NK-92 treated with Interleukin-12 subunit alpha and Interleukin-12 subunit beta, amount 100 ng/mL, for 24 hours (cell line): ENCODE measurements around the gene ZNF579.
"Not testable (repeated sequence)": the region's sequence is repeated elsewhere in the genome, so short reads cannot be mapped to it uniquely, and the experiment has no call there.

Experiments used
- DNase-seq: peaks from one replicate; lab custom pipeline; 2025; lab: John Stamatoyannopoulos, UW

Gene ZNF579

DNA sequence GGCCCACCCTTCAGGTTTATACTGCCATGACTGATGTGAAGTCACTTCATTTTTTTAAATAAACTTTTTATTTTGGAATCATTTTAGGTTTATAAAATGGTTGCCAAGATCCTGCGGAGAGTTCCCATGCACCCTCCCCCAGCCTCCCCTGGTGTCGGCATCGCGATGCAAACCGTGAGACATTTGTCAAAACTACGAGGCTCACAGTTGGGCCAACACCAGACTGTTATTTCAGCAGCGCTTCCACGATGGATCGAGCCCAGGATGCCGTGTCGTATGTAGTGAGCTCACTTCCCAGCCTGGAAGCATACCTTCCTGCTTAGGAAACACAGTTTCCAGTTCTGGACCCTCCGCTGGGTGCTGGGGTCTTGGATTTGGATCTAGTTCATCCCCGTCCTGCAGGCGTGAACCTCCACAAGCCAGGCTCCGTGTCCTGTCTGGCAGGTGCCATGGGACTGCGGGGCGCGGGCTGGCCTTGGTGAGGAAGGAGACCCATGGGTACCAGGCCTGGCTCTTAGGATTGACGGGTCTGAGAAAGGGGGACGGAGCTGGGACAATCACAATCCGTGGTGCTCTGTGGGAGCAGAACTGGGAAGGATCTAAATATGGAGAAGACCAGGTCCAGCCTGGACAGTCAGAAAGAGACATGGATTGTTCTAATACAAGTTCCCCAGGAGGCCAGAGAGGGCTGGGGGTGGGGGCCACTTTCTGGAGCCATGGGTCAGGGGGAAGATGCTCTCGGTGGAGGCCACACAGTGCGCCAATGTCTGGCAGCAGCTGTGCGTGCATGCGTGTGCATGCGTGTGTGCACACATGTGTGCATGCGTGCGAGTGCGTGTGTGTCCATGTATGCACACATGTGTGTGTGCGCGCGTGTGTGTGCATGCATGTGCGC is 41.3 kb downstream of the ZNF579 start:
- DNase-seq: no peak

DNA sequence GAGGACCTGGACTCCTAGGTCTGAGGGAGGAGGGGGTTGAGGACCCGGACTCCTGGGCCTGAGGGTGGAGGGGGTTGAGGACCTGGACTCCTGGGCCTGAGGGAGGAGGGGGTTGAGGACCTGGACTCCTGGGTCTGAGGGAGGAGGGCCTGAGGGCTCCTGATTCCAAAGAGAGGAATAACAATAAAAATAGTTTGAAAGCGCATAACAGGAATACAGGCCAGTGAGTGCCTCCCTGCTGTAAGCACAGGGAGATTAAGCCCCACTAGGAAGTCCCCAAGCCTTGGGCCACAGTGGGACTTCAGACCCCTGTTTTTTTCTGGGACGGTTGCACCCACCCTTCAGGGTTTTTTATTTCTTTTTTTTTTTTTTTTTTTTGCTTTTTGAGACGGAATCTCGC is 42.5 kb downstream of the ZNF579 start:
- DNase-seq: no peak

DNA sequence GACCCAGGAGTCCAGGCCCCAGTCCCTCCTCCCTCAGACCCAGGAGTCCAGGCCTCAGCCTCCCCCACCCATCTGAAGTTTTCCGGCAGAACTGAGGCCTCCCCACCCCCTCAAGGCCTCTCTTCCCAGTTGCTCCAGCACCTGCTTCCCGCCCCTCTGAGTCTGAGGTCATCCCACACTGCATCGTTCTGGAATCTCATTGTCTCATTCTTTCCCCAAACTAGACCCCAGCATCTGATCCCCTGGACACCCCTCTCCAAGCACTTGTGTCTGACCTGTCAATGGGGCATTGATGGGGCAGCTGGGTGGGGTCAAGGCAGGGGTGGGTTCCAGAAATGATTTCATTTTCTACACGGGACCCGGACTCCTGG is 42.9 kb downstream of the ZNF579 start:
- DNase-seq: no peak

DNA sequence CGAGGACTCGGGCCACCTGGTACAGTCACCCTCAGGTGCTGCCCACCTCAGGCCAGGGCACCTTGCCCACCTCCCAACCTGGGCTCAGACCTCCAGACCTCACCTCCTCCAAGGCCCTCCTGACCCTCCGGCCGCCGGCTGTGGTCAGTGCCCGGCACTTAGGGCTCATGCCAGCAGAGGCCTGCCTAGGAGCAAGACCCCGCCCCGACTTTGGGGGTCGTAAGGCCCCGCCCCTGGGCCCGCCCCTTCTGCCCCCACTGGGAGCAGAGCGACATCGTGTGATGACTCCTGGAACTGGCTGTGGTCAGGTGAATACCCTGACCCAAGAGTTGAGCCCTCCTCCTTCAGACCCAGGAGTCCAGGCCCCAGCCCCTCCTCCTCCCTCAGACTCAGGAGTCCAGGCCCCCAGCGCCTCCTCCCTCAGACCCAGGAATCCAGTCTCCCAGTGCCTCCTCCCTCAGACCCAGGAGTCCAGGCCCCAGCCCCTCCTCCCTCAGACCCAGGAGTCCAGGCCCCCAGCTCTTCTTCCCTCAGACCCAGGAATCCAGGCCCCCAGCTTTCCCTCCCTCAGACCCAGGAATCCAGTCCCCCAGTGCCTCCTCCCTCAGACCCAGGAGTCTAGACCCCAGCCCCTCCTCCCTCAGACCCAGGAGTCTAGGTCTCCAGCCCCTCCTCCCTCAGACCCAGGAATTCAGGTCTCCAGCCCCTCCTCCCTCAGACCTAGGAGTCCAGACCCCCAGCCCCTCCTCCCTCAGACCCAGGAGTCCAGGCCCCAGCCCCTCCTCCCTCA is 43.5 kb downstream of the ZNF579 start, which contains the start of gene SBK2:
TSS of gene SBK2 (minus strand) at position 183 of the 790 bp plus-strand sequence. CDS start 839 bp downstream, outside the sequence.
- DNase-seq: no peak

DNA sequence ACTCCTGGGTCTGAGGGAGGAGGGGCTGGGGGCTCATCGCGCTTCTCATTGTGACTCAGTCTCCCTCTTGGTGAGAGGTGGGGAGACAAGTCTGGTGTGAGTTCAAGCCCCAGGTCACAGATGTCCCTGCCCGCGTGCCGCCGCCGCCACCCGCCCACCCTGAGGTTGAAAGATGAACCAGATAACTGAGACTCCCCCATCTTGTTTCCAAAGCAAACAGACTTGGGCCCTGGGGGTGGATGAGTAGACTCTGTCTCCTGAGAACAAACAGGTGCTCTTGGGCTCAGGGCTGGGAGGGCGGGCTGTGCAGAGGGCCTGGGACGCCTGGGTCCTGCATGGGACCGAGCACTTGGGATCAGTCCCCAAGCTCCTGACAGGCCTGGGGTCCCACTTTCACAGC is 44.3 kb downstream of the ZNF579 start:
- no peak for DNase-seq

DNA sequence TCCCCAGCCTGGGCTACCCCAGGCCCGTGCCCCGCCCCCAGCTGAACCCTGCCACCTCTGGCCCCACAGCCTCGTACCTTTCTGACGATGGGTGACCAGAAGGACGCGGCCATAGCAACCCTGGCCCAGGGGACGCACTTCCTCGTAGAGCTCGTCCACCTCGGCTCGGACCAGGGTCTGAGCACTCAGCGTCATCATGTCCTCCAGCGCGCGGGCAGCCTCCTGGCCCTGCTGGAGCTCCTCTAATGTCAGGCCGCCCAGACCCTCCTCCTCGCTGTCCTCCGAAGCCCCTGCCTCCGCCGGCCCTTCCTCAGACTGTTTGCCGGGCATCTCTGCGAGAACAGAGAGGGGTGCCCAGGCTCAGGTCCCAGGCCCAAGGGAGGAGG is 44.7 kb downstream of the ZNF579 start:
- no peak for DNase-seq

DNA sequence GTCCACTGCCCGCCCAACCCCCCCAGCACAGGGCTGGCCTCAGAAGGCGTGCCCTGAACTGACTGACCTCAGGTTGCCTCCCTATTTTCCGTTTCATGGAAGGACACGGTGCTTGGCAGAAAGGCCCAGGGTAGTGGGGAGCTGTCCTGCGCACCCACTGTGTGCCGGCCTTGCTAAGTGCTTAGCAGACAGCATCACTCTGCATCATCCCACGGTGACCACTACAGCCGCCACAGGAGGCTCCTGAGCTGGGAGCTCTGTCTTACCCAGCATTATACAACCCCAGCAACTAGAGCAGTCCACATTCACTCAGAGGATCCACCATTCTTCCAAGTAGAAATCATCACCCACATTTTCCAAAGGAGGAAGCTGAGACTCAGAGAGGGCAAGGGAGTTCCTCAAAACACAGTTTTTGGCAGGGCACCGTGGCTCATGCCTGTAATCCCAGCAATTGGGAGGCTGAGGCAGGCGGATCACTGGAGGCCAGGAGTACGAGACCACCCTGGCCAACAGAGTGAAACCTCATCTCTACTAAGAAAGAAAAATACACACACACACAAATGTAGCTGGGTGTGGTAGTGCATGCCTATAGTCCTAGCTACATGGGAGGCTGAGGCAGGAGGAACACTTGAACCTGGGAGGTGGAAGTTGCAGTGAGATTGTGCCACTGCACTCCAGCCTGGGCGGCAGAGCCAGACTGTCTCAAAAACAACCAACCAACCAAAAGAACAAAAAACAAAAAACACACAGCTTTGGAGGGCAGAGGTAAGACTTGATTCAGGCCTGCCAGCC is 45.3 kb downstream of the ZNF579 start:
- DNase-seq: no peak

DNA sequence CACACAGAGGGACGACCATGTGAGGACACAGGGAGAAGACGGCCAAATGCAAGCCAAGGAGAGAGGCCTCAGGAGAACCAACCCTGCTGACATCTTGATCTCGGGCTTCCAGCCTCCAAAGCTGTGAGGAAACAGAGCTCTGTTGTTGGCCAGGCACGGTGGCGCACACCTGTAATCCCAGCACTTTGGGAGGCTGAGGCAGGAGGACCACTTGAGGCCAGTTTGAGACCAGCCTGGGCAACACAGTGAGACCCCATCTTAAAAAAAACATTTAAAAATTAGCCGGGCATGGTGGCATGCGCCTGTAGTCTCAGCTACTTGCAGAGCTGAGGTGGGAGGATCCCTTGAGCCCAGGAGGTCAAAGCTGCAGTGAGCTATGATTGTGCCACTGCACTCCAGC is 46.4 kb downstream of the ZNF579 start:
- not testable (repeated sequence) for DNase-seq

DNA sequence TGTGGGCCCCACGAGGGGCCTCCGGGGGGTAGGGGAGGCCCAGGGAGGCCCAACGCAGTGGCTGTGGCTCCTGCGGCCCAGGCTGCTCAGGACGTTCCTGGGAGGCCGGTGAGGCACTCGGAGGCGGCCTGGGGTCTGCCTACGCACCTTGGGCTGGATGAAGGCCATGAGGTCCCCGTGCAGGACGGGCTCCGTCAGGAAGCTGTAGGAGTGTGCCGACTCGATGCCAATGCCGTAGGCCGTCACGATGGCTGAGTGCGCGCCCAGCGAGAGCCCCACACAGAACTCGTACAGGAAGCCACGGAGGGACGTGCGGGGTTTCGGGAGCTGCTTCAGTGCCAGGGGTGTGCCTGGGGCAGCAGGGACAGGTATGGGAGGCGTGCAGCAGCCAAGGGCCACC is 49.7 kb downstream of the ZNF579 start:
- no peak for DNase-seq

DNA sequence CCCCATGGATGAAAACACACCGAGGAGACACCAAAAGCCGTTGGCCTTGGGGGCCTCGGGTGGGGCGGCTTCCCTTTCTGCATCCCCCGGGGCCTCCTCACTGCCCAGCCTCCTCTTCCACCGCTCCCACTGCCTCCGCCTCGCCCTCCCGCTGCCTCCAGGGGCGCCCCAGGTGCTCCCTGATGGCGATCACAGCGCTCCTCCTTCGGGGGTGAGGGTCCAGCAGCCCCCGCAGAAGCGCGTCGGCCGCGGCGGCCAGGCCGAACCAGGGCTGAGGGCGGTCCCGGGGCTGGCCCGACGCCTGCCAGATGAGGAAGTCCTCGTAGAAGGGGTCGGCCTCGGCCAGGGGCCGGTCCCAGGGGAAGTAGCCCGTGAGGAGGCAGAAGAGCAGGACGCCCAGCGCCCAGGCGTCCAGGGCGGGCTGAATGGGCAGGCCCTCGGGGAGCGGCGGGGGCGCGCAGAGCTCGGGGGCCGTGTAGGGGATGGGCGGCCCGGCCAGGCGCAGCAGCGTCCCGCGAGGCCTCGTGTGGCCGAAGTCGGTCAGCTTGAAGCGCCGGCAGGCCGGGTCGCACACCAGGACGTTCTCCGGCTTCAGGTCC is 50.9 kb downstream of the ZNF579 start:
- DNase-seq: no peak

DNA sequence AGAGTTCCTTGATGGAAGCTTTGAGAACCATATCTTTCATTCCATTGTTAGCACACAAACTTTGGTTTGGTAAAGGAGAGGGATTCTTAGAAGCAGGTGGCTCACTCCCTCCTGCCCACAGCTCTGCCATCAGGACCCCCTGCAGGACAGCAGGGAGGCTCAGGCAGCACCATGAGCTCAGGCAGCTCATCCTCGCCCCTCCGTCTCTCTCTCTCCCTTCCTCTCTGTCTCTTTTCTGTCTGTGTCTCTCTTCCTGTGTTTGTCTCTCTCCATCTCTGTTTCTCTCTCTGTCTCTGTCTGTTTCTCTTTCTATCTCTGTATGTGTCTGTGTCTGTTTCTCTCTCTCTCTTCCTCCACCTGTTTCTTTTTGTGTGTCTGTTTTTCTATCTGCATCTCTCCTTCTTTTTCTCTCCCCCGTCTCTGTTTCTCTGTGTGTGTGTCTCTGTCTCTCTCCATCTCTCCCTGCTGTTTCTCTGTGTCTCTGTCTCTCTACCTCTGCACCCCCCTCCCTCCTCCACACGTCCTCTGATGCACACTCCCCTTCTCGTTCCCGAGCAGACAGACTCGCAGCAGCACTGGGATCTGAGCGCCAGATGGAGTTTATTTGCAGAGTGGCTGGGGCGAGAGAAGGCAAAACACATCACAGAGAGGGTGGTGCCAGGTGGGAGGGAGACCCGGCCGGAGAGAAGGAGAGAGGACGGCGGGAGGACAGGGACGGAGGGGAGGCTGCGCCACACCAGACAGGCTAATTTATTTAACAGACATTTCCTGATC is 52.4 kb downstream of the ZNF579 start:
- DNase-seq: no peak

DNA sequence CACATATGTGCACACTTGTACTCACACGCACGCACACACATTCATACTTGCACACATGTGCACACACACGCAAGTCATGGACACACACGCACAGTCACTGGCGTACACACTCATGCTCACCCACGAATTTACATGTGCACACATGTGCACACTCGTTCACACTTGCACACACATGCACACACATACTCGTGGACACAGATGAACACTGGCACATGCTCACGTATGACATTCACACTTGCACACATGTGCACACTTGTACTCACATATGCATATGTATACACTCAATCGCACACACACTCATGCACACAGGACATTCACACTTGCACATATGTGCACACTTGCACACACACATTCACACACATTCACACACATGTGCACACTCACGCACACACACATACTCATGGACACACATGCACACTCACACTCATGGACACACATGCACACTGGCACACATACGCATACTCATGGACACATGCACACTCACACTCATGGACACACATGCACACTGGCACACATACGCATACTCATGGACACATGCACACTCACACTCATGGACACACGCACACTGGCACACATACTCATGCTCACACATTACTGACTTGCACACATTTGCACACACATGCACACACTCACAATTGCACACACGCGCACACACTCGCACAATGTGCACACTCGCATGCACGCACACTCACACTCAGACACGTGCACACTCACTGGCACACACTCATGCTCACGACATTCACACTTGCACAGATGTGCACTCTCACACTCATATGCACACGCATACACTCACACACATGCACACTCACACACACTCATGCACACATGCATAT is 53.2 kb downstream of the ZNF579 start:
- DNase-seq: no peak
